Measurements from ENCODE around the gene A2M.

- TF ChIP-seq SP5 (CRISPR knock-in tag; IDR thresholded peaks at IDR 0.05; ENCODE audit: borderline replicate concordance, low read depth) (no peak), SRF (IDR thresholded peaks at IDR 0.05; ENCODE audit: low read depth, low read length) (no peak), ZNF678 (CRISPR knock-in tag; IDR thresholded peaks at IDR 0.05) (no peak), PHB2 (IDR thresholded peaks at IDR 0.05; ENCODE audit: partially characterized antibody) (no peak), ZIK1 (CRISPR knock-in tag; IDR thresholded peaks at IDR 0.05; ENCODE audit: borderline replicate concordance, low read depth) (no peak), TFE3 (CRISPR knock-in tag; IDR thresholded peaks at IDR 0.05) (no peak), TAF1 (CRISPR knock-in tag; IDR thresholded peaks at IDR 0.05) (no peak), HDAC1 (CRISPR knock-in tag; IDR thresholded peaks at IDR 0.05) (no peak), ZNF180 (CRISPR knock-in tag; IDR thresholded peaks at IDR 0.05; ENCODE audit: borderline replicate concordance, low read depth) (no peak), PBX3 (CRISPR knock-in tag; IDR thresholded peaks at IDR 0.05; ENCODE audit: borderline replicate concordance) (no peak), POLR2A (IDR thresholded peaks at IDR 0.05; ENCODE audit: insufficient read depth in 1 of 2, low read depth in 2 of 2, low read length in 2 of 2) (no peak), KAT2B (IDR thresholded peaks at IDR 0.05; ENCODE audit: borderline replicate concordance, low read depth, low read length) (no peak)
Measured at GRCh38 chr12:9096563-9097176, 19.0 kb downstream of the A2M start.

Measured in HepG2 (cell line).